ENCODE results near the gene FHDC1. TPM values are rescaled to one million over a fixed set of nuclear protein-coding genes. Genes with fewer than 3 reads are reported as not detected.

The FHDC1 gene
- total RNA-seq, 2 experiments from 2014 or later = 0.05 to 0.11 TPM

DNA sequence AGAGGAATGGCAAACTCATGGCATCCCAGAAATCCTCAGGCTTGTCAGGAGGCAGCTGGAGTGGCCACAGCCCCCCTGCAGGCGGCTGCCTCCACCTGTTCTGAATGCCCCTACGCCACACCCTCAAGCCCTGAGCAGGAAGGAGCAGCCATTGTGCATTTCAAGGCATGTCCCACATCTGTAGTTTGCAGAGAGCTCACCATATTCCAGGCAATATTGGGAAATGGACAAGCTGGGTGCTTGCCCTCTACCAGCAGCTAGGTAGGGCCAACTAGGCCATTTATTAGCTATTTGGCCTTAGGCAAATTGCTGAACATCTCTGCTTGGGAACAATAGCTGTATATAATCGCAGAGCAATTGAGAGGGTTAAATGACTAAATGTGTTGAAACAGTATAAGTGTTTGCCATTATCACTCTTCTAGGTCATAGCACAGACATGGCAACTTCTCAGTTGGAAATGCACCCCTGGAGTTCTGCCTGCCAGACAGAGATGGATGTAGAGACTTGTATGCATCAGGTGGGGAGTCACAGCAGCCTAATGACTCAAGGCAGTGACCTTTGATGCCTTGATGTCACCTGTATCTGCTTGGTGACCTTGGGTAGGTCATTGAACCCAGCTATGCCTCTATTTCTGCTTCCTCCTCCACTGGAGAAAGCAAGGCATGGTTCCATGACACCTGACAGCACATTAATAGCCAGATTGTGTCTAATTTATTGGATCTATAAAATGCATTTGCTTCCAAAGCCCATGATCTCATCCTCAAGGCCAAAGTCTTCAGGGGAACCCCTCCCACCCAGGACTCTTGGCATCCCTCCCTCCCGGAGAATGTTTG, 52.8 kb downstream of the FHDC1 start:
- intact Hi-C loops (cut with micrococcal nuclease) = no loop called here
- CTCF ChIA-PET = no interaction called here

GRCh38 chr4:152989554-152989970, 53.4 kb downstream of the FHDC1 start:
- ChIA-PET CTCF (no interaction called here), POLR2A (interaction anchor here (1.4 kb wide), 1 partner anchor 52 kb away, joined by 3 read pairs; no protein-coding TSS in a partner anchor)
- Mint-ChIP-seq H3K27ac (no peak overlapping the region), H3K4me1 (ENCODE audit: low read depth) (no peaks in the 10 kb centered on the region), H3K36me3 (ENCODE audit: low read depth) (no peaks in the 10 kb centered on the region), H3K9me3 (no peaks in the 10 kb centered on the region), H3K27me3 (peaks cover 3% of the 10 kb centered on the region), H3K4me3 (no peak overlapping the region)
- no peak for ATAC-seq
- intact Hi-C loops (cut with micrococcal nuclease) = no loop called here
- DNase-seq = no peak
- TF ChIP-seq, protein P1, sequence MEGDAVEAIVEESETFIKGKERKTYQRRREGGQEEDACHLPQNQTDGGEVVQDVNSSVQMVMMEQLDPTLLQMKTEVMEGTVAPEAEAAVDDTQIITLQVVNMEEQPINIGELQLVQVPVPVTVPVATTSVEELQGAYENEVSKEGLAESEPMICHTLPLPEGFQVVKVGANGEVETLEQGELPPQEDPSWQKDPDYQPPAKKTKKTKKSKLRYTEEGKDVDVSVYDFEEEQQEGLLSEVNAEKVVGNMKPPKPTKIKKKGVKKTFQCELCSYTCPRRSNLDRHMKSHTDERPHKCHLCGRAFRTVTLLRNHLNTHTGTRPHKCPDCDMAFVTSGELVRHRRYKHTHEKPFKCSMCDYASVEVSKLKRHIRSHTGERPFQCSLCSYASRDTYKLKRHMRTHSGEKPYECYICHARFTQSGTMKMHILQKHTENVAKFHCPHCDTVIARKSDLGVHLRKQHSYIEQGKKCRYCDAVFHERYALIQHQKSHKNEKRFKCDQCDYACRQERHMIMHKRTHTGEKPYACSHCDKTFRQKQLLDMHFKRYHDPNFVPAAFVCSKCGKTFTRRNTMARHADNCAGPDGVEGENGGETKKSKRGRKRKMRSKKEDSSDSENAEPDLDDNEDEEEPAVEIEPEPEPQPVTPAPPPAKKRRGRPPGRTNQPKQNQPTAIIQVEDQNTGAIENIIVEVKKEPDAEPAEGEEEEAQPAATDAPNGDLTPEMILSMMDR (IDR thresholded peaks at IDR 0.05) = no peak

More for the DNA sequence above, 52.8 kb downstream of the FHDC1 start:
- Mint-ChIP-seq H3K4me1 (ENCODE audit: low read depth) (no peaks in the 10 kb centered on the region), H3K27me3 (peaks cover 3% of the 10 kb centered on the region), H3K4me3 (no peak overlapping the region), H3K9me3 (no peaks in the 10 kb centered on the region), H3K36me3 (ENCODE audit: low read depth) (no peaks in the 10 kb centered on the region), H3K27ac (no peak overlapping the region)
- ATAC-seq (no peak), DNase-seq (no peak)
- TF ChIP-seq, protein P1 (IDR thresholded peaks at IDR 0.05) = no peak
- POLR2A ChIA-PET = interaction anchor here (1.4 kb wide), 1 partner anchor 53 kb away, joined by 3 read pairs; no protein-coding TSS in a partner anchor

DNA sequence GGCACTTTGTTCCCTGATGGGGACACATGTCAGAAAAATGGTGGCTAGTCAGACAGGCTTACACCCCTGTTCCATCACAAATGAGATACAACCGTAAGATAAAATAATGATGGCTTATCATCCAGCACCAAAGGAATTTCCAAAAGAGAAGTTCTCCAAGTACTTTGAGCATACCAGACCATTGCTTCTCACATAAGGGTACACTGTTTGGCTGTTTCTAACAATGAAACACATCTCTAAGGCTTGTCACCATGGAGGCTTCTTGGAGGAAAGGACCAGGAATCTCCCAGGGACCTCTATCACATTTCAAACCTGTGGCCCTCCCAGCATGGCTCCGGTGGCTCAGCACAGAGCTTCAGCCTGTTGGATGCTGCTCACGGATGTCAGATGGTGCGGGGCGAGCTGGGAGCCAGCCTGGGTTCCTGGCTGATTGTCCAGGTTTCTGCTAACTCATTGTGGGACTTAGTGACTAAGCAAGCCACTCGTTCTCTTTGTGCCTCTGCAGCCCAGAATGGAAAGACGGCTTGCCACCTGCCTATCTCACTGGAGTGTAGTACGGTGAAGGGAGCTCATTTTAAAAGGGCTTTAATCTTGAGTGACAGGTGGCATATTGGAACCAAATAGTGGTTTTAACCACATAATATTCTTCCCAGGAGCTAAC, 54.5 kb downstream of the FHDC1 start:
- DNase-seq (no peak), ATAC-seq (no peak)
- CTCF ChIA-PET = interaction anchor here (0.7 to 1.3 kb wide), 2 partner anchors 94 to 137 kb away, joined by 3 to 4 read pairs; no protein-coding TSS in a partner anchor

GRCh38 chr4:152991398-152991797, 55.3 kb downstream of the FHDC1 start:
- Mint-ChIP-seq H3K27me3 (peaks cover 1% of the 10 kb centered on the region), H3K36me3 (ENCODE audit: low read depth) (no peaks in the 10 kb centered on the region), H3K9me3 (no peaks in the 10 kb centered on the region), H3K4me1 (ENCODE audit: low read depth) (no peaks in the 10 kb centered on the region), H3K27ac (no peak overlapping the region), H3K4me3 (no peak overlapping the region)
- ATAC-seq = no peak
- ChIA-PET CTCF (interaction anchor here (1.3 kb wide), 1 partner anchor 94 kb away, joined by 3 read pairs; no protein-coding TSS in a partner anchor), POLR2A (interaction anchor here (1.0 kb wide), 1 partner anchor 17 kb away, joined by 3 read pairs; no protein-coding TSS in a partner anchor)
- DNase-seq = no peak
- intact Hi-C loops (cut with micrococcal nuclease) = no loop called here
- TF ChIP-seq, protein P1 (IDR thresholded peaks at IDR 0.05) = no peak

More for the DNA sequence above, 54.5 kb downstream of the FHDC1 start:
- H3K4me3 Mint-ChIP-seq = no peak overlapping the region
- H3K27me3 Mint-ChIP-seq = peaks cover 2% of the 10 kb centered on the region
- H3K4me1 Mint-ChIP-seq (ENCODE audit: low read depth) = no peaks in the 10 kb centered on the region
- TF ChIP-seq, protein P1 (IDR thresholded peaks at IDR 0.05) = no peak
- intact Hi-C loops (cut with micrococcal nuclease) = no loop called here
- POLR2A ChIA-PET = no interaction called here
- H3K27ac Mint-ChIP-seq = no peak overlapping the region
- no peaks in the 10 kb centered on the region for H3K36me3 Mint-ChIP-seq (ENCODE audit: low read depth)
- H3K9me3 Mint-ChIP-seq = no peaks in the 10 kb centered on the region

All from activated CD8-positive, alpha-beta T cell treated with anti-CD3 and anti-CD28 coated beads for 36 hours (primary cell).